AG04450 (cell line): Measurements from ENCODE around the gene VPS52. TPM values are rescaled to one million over a fixed set of nuclear protein-coding genes. Genes with fewer than 3 reads are reported as not detected.
A peak's percentile ranks its signal among the peaks of the same experiment; 100 is the strongest.

ENCODE experiments used
- CTCF ChIA-PET: fragments of 300-600, 350-600 bp; formaldehyde crosslinking; extraction: SDS; loops from one replicate; lab custom pipeline; 2022; ENCODE audit warnings: antibody characterized with exemption, inconsistent platforms; lab: Charles Lee
- POLR2A ChIA-PET: fragments of 350-600 bp; formaldehyde crosslinking; extraction: SDS; loops from one replicate; lab custom pipeline; 2021; ENCODE audit warnings: antibody characterized with exemption, inconsistent platforms; lab: Yijun Ruan, JAX
- DNase-seq: peaks from one replicate; pipeline ENCODE4 v3.0.0-alpha.2; 2011; ENCODE audit warnings: low read depth, low spot score
- H3K27ac ChIP-seq: one replicate; pipeline ENCODE4 v1.5.1; 2012; ENCODE audit warnings: low read depth, low read length, control low read depth
- H3K27me3 ChIP-seq: one replicate; pipeline ENCODE4 v1.6.0; 2012; ENCODE audit warnings: low read length; ENCODE audit not compliant: control insufficient read depth, insufficient read depth
- H3K4me3 ChIP-seq: 2 replicates; pipeline ENCODE4 v1.5.1; 2011; ENCODE audit warnings: mild to moderate bottlenecking, low read depth, low read length, control low read depth
- H3K9me3 ChIP-seq: 2 replicates; pipeline ENCODE4 v1.5.1; 2012; ENCODE audit warnings: low read length; ENCODE audit not compliant: control insufficient read depth, insufficient read depth
- polyA plus RNA-seq: library from polyadenylated mRNA; depleted of rRNA; stranded (reverse); fragments of >200 nt; gene quantifications from 2 replicates; pipeline ENCODE4 v1.2.3, GENCODE V29; 2011
- TF ChIP-seq, protein P1 (sequence below): IDR thresholded peaks from 2 replicates; pipeline ENCODE4 v1.5.1; 2011; ENCODE audit warnings: low read depth, low read length, control low read depth, inconsistent platforms

Gene VPS52
- polyA plus RNA-seq, 1 experiment, result 58.0 TPM

DNA sequence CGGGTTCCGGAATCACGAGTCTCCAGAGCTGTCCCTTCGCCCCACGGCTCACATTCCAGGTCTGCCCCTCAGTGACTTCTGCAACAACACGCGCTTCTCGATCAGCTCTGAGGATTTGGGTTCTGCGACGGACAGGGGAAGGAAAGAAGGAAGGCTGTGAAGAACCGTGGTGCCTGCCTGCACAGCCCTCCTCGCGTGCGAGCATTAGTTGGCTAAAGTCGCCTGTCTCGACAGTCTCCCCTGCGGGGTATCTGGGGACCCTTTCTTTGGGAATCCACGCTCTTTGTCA lies 23.1 kb downstream of the VPS52 start:
- peaks cover 2% of the 10 kb centered on the region for H3K27me3 ChIP-seq
- TF ChIP-seq, protein P1, sequence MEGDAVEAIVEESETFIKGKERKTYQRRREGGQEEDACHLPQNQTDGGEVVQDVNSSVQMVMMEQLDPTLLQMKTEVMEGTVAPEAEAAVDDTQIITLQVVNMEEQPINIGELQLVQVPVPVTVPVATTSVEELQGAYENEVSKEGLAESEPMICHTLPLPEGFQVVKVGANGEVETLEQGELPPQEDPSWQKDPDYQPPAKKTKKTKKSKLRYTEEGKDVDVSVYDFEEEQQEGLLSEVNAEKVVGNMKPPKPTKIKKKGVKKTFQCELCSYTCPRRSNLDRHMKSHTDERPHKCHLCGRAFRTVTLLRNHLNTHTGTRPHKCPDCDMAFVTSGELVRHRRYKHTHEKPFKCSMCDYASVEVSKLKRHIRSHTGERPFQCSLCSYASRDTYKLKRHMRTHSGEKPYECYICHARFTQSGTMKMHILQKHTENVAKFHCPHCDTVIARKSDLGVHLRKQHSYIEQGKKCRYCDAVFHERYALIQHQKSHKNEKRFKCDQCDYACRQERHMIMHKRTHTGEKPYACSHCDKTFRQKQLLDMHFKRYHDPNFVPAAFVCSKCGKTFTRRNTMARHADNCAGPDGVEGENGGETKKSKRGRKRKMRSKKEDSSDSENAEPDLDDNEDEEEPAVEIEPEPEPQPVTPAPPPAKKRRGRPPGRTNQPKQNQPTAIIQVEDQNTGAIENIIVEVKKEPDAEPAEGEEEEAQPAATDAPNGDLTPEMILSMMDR, result no peak
- no peak for DNase-seq
- H3K27ac ChIP-seq, result peak overlapping the region; percentile 97
- peak overlapping the region; percentile 67 for H3K4me3 ChIP-seq
- POLR2A ChIA-PET, result interaction anchor here (0.7 to 3.7 kb wide), 7 partner anchors 12 to 362 kb away, joined by 3 to 52 read pairs (median 10); partner anchors contain the start of genes B3GALT4, HSD17B8, RING1 and RPS18
- H3K9me3 ChIP-seq, result no peaks in the 10 kb centered on the region
- CTCF ChIA-PET, result interaction anchor here (0.6 to 4.7 kb wide), 30 partner anchors 13 to 410 kb away, joined by 3 to 72 read pairs (median 5); partner anchors contain the start of genes HLA-DMA, RING1 and TAP2

DNA sequence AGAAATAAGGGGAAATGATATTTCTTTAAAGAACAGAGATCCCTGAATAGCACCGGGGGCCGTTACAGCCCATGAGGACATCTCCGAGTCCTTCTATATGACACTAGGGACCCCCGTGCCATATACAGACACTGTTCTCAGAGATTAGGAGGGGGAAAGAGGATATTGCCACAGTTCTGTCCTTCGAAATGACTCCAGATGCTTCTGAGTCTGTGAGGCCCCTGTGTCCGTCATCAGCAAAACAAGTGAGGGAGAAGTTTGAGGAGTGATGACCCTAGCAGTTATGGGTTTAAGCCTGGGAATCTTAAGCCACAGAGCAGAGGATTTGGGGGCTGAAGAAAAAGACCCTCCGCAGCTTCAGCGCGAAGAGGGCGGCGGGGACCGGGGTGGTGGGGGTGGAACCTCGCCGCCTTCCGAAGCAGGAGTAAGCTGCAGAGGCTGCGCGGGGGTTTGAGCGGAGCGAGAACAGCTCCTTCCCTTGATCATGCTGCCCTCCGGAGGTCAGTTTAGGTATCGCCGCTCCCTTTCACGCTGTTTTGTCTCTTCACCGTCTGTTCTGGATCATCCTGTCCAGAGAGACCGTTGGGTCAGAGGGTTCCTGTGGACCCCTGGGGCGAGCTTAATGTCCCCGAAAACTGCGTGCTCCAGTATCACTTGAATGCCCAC lies 23.6 kb downstream of the VPS52 start:
- peak overlapping the region; percentile 67 for H3K4me3 ChIP-seq
- TF ChIP-seq, protein P1, result peak; percentile 92
- peaks cover 2% of the 10 kb centered on the region for H3K27me3 ChIP-seq
- DNase-seq, result peak; percentile 66
- ChIA-PET POLR2A (interaction anchor here (0.7 to 3.7 kb wide), 8 partner anchors 12 to 362 kb away, joined by 3 to 52 read pairs (median 8); partner anchors contain the start of genes B3GALT4, HSD17B8, RING1 and RPS18), CTCF (interaction anchor here (0.6 to 4.7 kb wide), 44 partner anchors 8 to 409 kb away, joined by 3 to 72 read pairs (median 4); partner anchors contain the start of genes COL11A2, HLA-DMA, PSMB9 and RING1)
- peak overlapping the region; percentile 97 for H3K27ac ChIP-seq
- H3K9me3 ChIP-seq, result no peaks in the 10 kb centered on the region

DNA sequence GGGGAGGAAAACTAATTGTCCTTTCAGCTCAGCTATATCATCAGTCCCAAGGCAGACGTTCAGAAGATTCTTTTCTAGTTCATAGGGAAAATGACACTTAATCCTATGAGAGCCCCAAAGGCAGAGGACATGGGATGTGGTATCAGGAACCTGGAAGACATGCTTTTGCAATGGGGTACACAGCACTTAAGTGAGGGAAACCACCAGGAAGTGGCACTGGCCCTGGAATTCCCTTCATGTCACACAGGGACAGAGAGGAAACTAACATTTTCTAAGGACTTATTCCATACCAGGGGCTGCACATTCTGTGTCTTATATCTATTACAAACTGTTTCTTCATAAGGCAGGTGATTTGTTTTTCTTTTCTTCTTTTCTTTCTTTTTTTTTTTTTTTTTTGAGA lies 28.2 kb downstream of the VPS52 start:
- TF ChIP-seq, protein P1, result no peak
- H3K4me3 ChIP-seq, result no peak overlapping the region
- no peak overlapping the region for H3K27ac ChIP-seq
- CTCF ChIA-PET, result no interaction called here
- DNase-seq, result no peak
- H3K9me3 ChIP-seq, result no peaks in the 10 kb centered on the region
- H3K27me3 ChIP-seq, result peaks cover 14% of the 10 kb centered on the region
- POLR2A ChIA-PET, result interaction anchor here (0.7 kb wide), 2 partner anchors 259 to 272 kb away, joined by 4 read pairs; no protein-coding TSS in a partner anchor

DNA sequence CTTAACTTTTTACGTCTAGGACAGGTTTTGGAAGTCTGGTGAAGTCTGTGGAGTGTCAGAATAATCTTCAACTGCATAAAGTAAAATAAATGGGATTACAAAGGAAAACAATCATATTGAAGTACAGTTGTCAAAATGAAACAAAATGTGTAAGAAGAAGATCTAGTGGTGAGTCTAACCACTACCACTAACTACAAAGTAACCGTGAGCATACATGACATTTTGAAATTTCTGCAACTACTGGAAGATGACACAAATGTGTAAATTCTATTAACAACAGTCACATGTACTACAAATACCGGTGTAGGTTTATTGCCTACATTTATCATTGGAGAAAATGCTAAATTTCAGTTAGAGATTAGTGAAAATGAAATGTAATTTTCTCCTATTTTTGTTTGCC lies 29.7 kb downstream of the VPS52 start:
- no peak for DNase-seq
- Histone ChIP-seq H3K27me3 (peaks cover 20% of the 10 kb centered on the region), H3K27ac (no peak overlapping the region), H3K9me3 (no peaks in the 10 kb centered on the region), H3K4me3 (no peak overlapping the region)
- ChIA-PET POLR2A (no interaction called here), CTCF (no interaction called here)
- TF ChIP-seq, protein P1, result no peak

DNA sequence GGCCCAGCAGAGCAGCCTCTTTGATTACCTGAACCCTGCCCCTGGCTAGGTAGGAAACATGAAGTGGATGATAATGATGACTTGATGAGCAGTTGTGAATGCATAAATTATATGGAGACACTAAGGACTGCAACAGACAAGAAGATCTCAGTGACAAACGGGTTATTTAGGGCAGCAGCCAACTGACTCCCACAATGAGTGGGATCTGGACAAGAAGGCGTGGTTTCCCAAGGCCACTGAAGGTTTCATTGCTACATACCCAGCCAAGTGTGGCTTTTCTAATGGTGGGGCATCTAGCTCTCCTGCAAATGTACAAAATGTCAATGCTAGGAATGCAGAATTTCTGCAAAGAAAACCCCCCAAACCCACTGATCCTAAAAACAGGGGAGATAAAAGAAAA lies 33.9 kb downstream of the VPS52 start:
- no peak overlapping the region for H3K4me3 ChIP-seq
- CTCF ChIA-PET, result interaction anchor here (8.3 kb wide), 1 partner anchor 11 kb away, joined by 48 read pairs; no protein-coding TSS in a partner anchor
- TF ChIP-seq, protein P1, result no peak
- POLR2A ChIA-PET, result no interaction called here
- peaks cover 33% of the 10 kb centered on the region for H3K27me3 ChIP-seq
- no peak overlapping the region for H3K27ac ChIP-seq
- DNase-seq, result no peak
- H3K9me3 ChIP-seq, result no peaks in the 10 kb centered on the region
